ENCODE data around the gene UNC5C. TPM values are rescaled to one million over a fixed set of nuclear protein-coding genes. Genes with fewer than 3 reads are reported as not detected.

Gene UNC5C
- total RNA-seq, 2 experiments from 2014 or later = not detected

DNA sequence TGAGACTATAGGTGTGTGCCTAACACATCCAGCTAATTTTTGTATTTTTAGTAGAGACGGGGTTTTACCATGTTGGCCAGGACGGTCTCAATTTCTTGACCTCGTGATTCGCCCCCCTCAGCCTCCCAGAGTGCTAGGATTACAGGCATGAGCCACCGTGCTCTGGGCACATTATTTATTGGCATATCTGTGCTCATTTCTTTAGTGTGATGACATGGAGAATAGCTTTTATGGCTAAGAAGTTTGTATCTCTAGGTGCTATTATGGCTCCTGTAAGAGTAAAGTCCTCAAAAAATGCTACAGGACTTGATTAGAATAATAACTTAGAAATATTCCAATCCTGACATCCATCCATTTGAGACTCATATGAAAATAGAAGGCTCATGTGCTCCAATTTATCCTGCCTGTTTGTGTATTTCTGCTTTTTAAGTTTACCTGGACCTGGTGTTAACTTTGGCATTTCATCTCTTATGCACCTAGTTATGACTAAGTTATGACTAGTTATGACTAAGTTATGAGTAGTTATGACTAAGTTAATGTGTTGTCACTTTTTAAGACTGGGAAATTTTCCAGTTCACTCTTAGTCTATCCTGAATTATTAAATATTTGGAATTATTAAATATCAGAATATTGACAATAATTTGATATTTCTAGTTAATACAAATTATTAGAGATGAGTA lies 36.4 kb upstream of the UNC5C start:
- Histone ChIP-seq H3K4me3 (ENCODE audit: low read length) (no peak overlapping the region), H3K27ac (ENCODE audit: low read depth in 1 of 2, low read length in 2 of 2) (no peak overlapping the region), H3K36me3 (ENCODE audit: insufficient read depth, low read length) (no peaks in the 10 kb centered on the region), H3K4me1 (ENCODE audit: insufficient read depth, low read length) (no peaks in the 10 kb centered on the region), H3K27me3 (ENCODE audit: control insufficient read depth in 1 of 2, insufficient read depth in 2 of 2, low read length in 2 of 2) (no peaks in the 10 kb centered on the region), H3K9me3 (ENCODE audit: control insufficient read depth in 1 of 2, insufficient read depth in 1 of 2, low read length in 2 of 2) (peaks cover 0 to 6% of the 10 kb centered on the region in 2 experiments)
- peaks cover 3% of the 10 kb centered on the region for H3K9me3 Mint-ChIP-seq
- ChIA-PET POLR2A (no interaction called here), CTCF (no interaction called here)
- H3K27ac Mint-ChIP-seq = no peak overlapping the region
- no peak overlapping the region for H3K4me3 Mint-ChIP-seq
- intact Hi-C loops (cut with DNase I, micrococcal nuclease) = no loop called here
- no peaks in the 10 kb centered on the region for H3K36me3 Mint-ChIP-seq (ENCODE audit: low read depth)
- no peaks in the 10 kb centered on the region for H3K4me1 Mint-ChIP-seq (ENCODE audit: low read depth)
- H3K27me3 Mint-ChIP-seq = no peaks in the 10 kb centered on the region
- DNase-seq (no peak), ATAC-seq (ENCODE audit: poor library complexity) (no peak)
- TF ChIP-seq, protein P1, sequence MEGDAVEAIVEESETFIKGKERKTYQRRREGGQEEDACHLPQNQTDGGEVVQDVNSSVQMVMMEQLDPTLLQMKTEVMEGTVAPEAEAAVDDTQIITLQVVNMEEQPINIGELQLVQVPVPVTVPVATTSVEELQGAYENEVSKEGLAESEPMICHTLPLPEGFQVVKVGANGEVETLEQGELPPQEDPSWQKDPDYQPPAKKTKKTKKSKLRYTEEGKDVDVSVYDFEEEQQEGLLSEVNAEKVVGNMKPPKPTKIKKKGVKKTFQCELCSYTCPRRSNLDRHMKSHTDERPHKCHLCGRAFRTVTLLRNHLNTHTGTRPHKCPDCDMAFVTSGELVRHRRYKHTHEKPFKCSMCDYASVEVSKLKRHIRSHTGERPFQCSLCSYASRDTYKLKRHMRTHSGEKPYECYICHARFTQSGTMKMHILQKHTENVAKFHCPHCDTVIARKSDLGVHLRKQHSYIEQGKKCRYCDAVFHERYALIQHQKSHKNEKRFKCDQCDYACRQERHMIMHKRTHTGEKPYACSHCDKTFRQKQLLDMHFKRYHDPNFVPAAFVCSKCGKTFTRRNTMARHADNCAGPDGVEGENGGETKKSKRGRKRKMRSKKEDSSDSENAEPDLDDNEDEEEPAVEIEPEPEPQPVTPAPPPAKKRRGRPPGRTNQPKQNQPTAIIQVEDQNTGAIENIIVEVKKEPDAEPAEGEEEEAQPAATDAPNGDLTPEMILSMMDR (IDR thresholded peaks at IDR 0.05) = no peak

DNA sequence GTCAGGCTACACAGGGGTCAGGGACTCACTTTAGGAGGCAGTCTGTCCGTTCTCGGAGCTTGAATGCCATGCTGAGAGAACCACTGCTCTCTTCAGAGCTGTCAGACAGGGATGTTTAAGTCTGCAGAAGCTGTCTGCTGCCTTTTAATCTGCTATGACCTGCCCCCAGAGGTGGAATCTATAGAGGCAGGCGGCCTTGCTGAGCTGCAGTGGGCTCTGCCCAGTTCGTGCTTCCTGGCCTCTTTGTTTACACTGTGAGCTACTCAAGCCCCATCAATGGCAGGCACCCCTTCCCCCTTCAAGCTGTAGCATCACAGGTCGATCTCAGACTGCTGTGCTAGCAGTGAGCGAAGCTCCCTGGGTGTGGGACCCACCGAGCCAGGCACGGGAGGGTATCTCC lies 31.5 kb upstream of the UNC5C start:
- DNase-seq (no peak), ATAC-seq (ENCODE audit: poor library complexity) (no peak)
- ChIA-PET CTCF (no interaction called here), POLR2A (no interaction called here)
- no peak overlapping the region for H3K27ac Mint-ChIP-seq
- TF ChIP-seq, protein P1 (IDR thresholded peaks at IDR 0.05) = no peak
- no peak overlapping the region for H3K4me3 Mint-ChIP-seq
- H3K27me3 ChIP-seq (ENCODE audit: control insufficient read depth in 1 of 2, insufficient read depth in 2 of 2, low read length in 2 of 2) = no peaks in the 10 kb centered on the region
- peaks cover 0 to 9% of the 10 kb centered on the region in 2 experiments for H3K9me3 ChIP-seq (ENCODE audit: control insufficient read depth in 1 of 2, insufficient read depth in 1 of 2, low read length in 2 of 2)
- intact Hi-C loops (cut with DNase I, micrococcal nuclease) = no loop called here
- H3K9me3 Mint-ChIP-seq = peaks cover 18% of the 10 kb centered on the region
- H3K36me3 ChIP-seq (ENCODE audit: insufficient read depth, low read length) = no peaks in the 10 kb centered on the region
- no peaks in the 10 kb centered on the region for H3K4me1 ChIP-seq (ENCODE audit: insufficient read depth, low read length)
- no peaks in the 10 kb centered on the region for H3K27me3 Mint-ChIP-seq
- H3K4me3 ChIP-seq (ENCODE audit: low read length) = no peak overlapping the region
- H3K36me3 Mint-ChIP-seq (ENCODE audit: low read depth) = no peaks in the 10 kb centered on the region
- H3K27ac ChIP-seq (ENCODE audit: low read depth in 1 of 2, low read length in 2 of 2) = no peak overlapping the region
- no peaks in the 10 kb centered on the region for H3K4me1 Mint-ChIP-seq (ENCODE audit: low read depth)

DNA sequence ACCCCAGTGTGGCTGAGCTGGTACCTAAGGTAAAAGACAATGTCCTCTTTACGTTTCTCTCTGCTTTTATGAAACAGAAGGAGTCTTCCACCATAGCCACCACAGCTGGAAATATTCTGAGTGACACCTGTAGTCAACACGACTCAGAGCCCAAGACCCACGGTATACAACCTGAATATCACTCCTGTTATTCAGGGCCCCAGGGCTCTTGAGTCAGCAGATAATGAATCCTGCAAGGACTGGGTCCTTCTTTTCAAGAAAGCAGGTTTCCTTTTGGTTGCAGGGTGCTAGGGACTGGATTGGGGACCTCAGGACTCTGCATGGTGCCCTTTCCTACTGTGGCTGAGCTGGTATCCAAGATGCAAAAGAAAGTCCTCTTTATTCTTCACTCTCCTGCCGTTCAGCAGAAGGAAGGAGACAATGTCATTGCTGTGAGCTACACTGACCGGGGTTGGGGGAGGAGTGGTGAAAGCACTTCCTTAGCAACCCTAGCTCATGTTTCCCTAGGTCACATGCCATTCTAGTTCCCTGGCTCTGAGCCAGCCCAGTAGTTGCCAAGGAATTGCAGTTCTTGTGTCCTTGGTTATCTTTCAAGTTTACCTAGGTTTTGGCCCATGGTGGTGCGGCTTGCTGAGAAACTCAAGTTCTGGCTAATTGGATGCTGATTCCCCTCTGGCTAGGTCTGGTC lies 23.7 kb upstream of the UNC5C start:
- Histone ChIP-seq H3K27me3 (ENCODE audit: control insufficient read depth in 1 of 2, insufficient read depth in 2 of 2, low read length in 2 of 2) (no peaks in the 10 kb centered on the region), H3K9me3 (ENCODE audit: control insufficient read depth in 1 of 2, insufficient read depth in 1 of 2, low read length in 2 of 2) (peaks cover 0 to 8% of the 10 kb centered on the region in 2 experiments), H3K4me1 (ENCODE audit: insufficient read depth, low read length) (no peaks in the 10 kb centered on the region), H3K36me3 (ENCODE audit: insufficient read depth, low read length) (no peaks in the 10 kb centered on the region), H3K27ac (ENCODE audit: low read depth in 1 of 2, low read length in 2 of 2) (no peak overlapping the region), H3K4me3 (ENCODE audit: low read length) (no peak overlapping the region)
- no peaks in the 10 kb centered on the region for H3K36me3 Mint-ChIP-seq (ENCODE audit: low read depth)
- intact Hi-C loops (cut with DNase I, micrococcal nuclease) = no loop called here
- H3K27me3 Mint-ChIP-seq = no peaks in the 10 kb centered on the region
- H3K27ac Mint-ChIP-seq = no peak overlapping the region
- peaks cover 9% of the 10 kb centered on the region for H3K9me3 Mint-ChIP-seq
- TF ChIP-seq, protein P1 (IDR thresholded peaks at IDR 0.05) = no peak
- ChIA-PET POLR2A (no interaction called here), CTCF (no interaction called here)
- DNase-seq (peak in 2 of 14 experiments; percentile 7 to 12), ATAC-seq (ENCODE audit: poor library complexity) (no peak)
- no peak overlapping the region for H3K4me3 Mint-ChIP-seq
- no peaks in the 10 kb centered on the region for H3K4me1 Mint-ChIP-seq (ENCODE audit: low read depth)
